Liver (tissue), 9 donors: ENCODE measurements around the gene ERBB4. TPM values are rescaled to one million over a fixed set of nuclear protein-coding genes. Genes with fewer than 3 reads are reported as not detected.

ENCODE experiments used
- DNase-seq: peaks from one replicate; pipeline ENCODE4 v3.0.0-alpha.2; 2017; ENCODE audit warnings: low spot score
- H3K27ac ChIP-seq, 2 donors: one replicate each; pipeline ENCODE4 v1.7.0; 2013; ENCODE audit warnings: inconsistent platforms in 2 of 2, low read length in 2 of 2, control low read depth in 1 of 2, low read depth in 1 of 2, mild to moderate bottlenecking in 1 of 2
- H3K27me3 ChIP-seq, 4 donors: one replicate each; pipeline versions ENCODE4 v1.6.1 to v1.7.0; 2013; ENCODE audit warnings: low read length in 3 of 4, inconsistent platforms in 1 of 4, mild to moderate bottlenecking in 1 of 4, moderate library complexity in 1 of 4; ENCODE audit not compliant: control insufficient read depth in 4 of 4, insufficient read depth in 4 of 4
- H3K36me3 ChIP-seq, 4 donors: one replicate each; pipeline versions ENCODE4 v1.6.1 to v1.7.0; 2013; ENCODE audit warnings: low read length in 3 of 4, mild to moderate bottlenecking in 3 of 4, low read depth in 1 of 4, moderate library complexity in 1 of 4; ENCODE audit not compliant: control insufficient read depth in 4 of 4, insufficient read depth in 3 of 4
- H3K4me1 ChIP-seq, 4 donors: one replicate each; pipeline versions ENCODE4 v1.6.1 to v1.7.0; 2013; ENCODE audit warnings: low read length in 3 of 4, mild to moderate bottlenecking in 3 of 4, moderate library complexity in 1 of 4; ENCODE audit not compliant: control insufficient read depth in 4 of 4, insufficient read depth in 4 of 4
- H3K4me3 ChIP-seq, 3 donors: one replicate each; pipeline versions ENCODE4 v1.6.1 to v1.7.0; 2013; ENCODE audit warnings: low read length in 3 of 3, control low read depth in 1 of 3, low read depth in 1 of 3, mild to moderate bottlenecking in 1 of 3
- H3K9ac ChIP-seq, 2 donors: one replicate each; pipeline ENCODE4 v1.7.0; 2013; ENCODE audit warnings: low read length in 2 of 2, mild to moderate bottlenecking in 2 of 2, moderate library complexity in 2 of 2, control low read depth in 1 of 2, low read depth in 1 of 2
- H3K9me3 ChIP-seq, 4 donors: one replicate each; pipeline versions ENCODE4 v1.6.1 to v1.7.0; 2013; ENCODE audit warnings: low read length in 3 of 4; ENCODE audit not compliant: control insufficient read depth in 4 of 4
- CTCF ChIP-seq: fragments of 150-350 bp; IDR thresholded peaks from 2 replicates; pipeline ENCODE4 v1.5.1; 2017; ENCODE audit warnings: improper control_type of control experiment, low read depth, low read length; ENCODE audit not compliant: missing input control
- EGR1 ChIP-seq, 2 donors: IDR thresholded peaks; 2 replicates each; pipeline ENCODE4 v1.6.1; 2016 to 2018; ENCODE audit warnings: antibody characterized with exemption in 2 of 2, low read depth in 2 of 2
- FOXA1 ChIP-seq: IDR thresholded peaks from 2 replicates; pipeline ENCODE4 v1.6.1; 2016; ENCODE audit warnings: antibody characterized with exemption
- FOXA2 ChIP-seq: IDR thresholded peaks from 2 replicates; pipeline ENCODE4 v1.6.1; 2016; ENCODE audit warnings: antibody characterized with exemption
- GABPA ChIP-seq, 2 donors: IDR thresholded peaks in 1 of 2; conservative IDR thresholded peaks in 1 of 2; 2 replicates each; pipeline ENCODE4 v1.6.1; 2016; ENCODE audit warnings: antibody characterized with exemption in 2 of 2, mild to moderate bottlenecking in 1 of 2, moderate library complexity in 1 of 2
- HNF4A ChIP-seq, 2 donors: conservative IDR thresholded peaks; 2 replicates each; pipeline ENCODE4 v1.6.1; 2016; ENCODE audit warnings: antibody characterized with exemption in 2 of 2, mild to moderate bottlenecking in 2 of 2
- NR2F2 ChIP-seq: IDR thresholded peaks from 2 replicates; pipeline ENCODE4 v1.6.1; 2016; ENCODE audit warnings: antibody characterized with exemption
- RAD21 ChIP-seq, 2 donors: IDR thresholded peaks; 2 replicates each; pipeline ENCODE4 v1.6.1; 2016; ENCODE audit warnings: antibody characterized with exemption in 2 of 2, mild to moderate bottlenecking in 2 of 2
- RXRA ChIP-seq, 2 donors: IDR thresholded peaks; 2 replicates each; pipeline ENCODE4 v1.6.1; 2017 to 2018; ENCODE audit warnings: antibody characterized with exemption in 2 of 2, mild to moderate bottlenecking in 1 of 2
- SP1 ChIP-seq: IDR thresholded peaks from 2 replicates; pipeline ENCODE4 v1.6.1; 2018; ENCODE audit warnings: antibody characterized with exemption, mild to moderate bottlenecking
- TAF1 ChIP-seq: conservative IDR thresholded peaks from 2 replicates; pipeline ENCODE4 v1.6.1; 2016; ENCODE audit warnings: antibody characterized with exemption, mild to moderate bottlenecking
- ZBTB33 ChIP-seq: IDR thresholded peaks from 2 replicates; pipeline ENCODE4 v1.6.1; 2016; ENCODE audit warnings: antibody characterized with exemption
- WGBS: extraction: QIAGEN DNeasy Blood & Tissue Kit; methylation state at CpG from one replicate; pipeline ENCODE4 v1.1.7; 2013; 5-methylcytosine and 5-hydroxymethylcytosine counted together
- polyA plus RNA-seq, 2 donors: library from polyadenylated mRNA; stranded (reverse) in 1 of 2; unstranded in 1 of 2; fragments of 200-250 nt in 1 of 2; fragments of >200 nt in 1 of 2; fragmentation: Nextera tagmentation in 1 of 2; extraction: Ambion mirVana in 1 of 2; gene quantifications; one replicate each; pipeline versions ENCODE4 v1.2.1 to v1.2.3, GENCODE V29; 2013 to 2015
- total RNA-seq, 2 donors: library from RNA; depleted of rRNA; stranded (reverse); fragments of >200 nt; gene quantifications; one replicate each; pipeline ENCODE4 v1.2.3, GENCODE V29; 2014
- TF ChIP-seq, protein P1 (sequence below): IDR thresholded peaks from 2 replicates; pipeline ENCODE4 v1.6.1; 2016; ENCODE audit warnings: antibody characterized with exemption
- TF ChIP-seq, protein P2 (sequence below): IDR thresholded peaks from 2 replicates; pipeline ENCODE4 v1.6.1; 2016; ENCODE audit warnings: antibody characterized with exemption
- TF ChIP-seq, protein P3 (sequence below): IDR thresholded peaks from 2 replicates; pipeline ENCODE4 v1.6.1; 2016; ENCODE audit warnings: antibody characterized with exemption, mild to moderate bottlenecking
- donor health status: healthy.
- donor health status: healthy.
- donor health status: healthy.
- donor health status: healthy.
- donor health status: healthy.

Gene ERBB4
- total and polyA plus RNA-seq, 4 donors, result 0.03 to 0.42 TPM; not detected in 2

GRCh38 chr2:212534336-212534735 lies 4.3 kb downstream of the ERBB4 start:
- Histone ChIP-seq H3K36me3 (no peaks in the 10 kb centered on the region), H3K27me3 (peaks cover 0 to 17% (median 7%) of the 10 kb centered on the region in 4 donors)

DNA sequence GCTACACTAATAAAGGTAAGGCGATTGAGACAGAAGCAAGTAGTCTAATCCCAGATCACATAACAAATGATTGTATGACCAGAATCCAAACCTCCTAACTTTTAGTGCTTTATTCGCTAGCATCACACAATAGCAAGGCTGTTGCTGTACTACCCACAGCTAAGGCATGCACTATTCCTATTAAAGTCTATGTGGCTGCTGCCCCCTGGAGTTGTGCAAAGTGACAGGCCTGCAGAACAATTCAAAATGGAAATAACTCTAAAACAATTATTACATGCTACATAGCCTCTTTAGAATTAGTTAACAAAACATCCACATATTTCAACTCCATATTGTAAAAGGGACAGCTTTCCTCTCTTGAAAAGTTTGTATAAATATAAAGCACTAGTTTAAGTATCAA lies 6.0 kb downstream of the ERBB4 start:
- 90% methylated on average over 2 of the region's 2 CpGs for WGBS
- H3K27me3 ChIP-seq, result peaks cover 0 to 17% (median 7%) of the 10 kb centered on the region in 4 donors
- DNase-seq, result no peak
- no peak overlapping the region for H3K27ac ChIP-seq
- H3K9ac ChIP-seq, result no peak overlapping the region
- peaks cover 2 to 12% (median 10%) of the 10 kb centered on the region in 4 donors for H3K4me1 ChIP-seq
- TF ChIP-seq RAD21 (IDR thresholded peaks at IDR 0.05) (no peak), TAF1 (no peak), FOXA2 (no peak), RXRA (IDR thresholded peaks at IDR 0.05) (no peak), HNF4A (conservative IDR thresholded peaks at IDR 0.05) (no peak), FOXA1 (no peak), CTCF (no peak), GABPA (IDR thresholded peaks at IDR 0.05 in 1 of 2, conservative IDR thresholded peaks at IDR 0.05 in 1 of 2) (no peak), ZBTB33 (no peak), EGR1 (IDR thresholded peaks at IDR 0.05; ENCODE audit: low read depth in 2 of 2) (no peak), SP1 (no peak), NR2F2 (no peak)
- TF ChIP-seq, protein P1, sequence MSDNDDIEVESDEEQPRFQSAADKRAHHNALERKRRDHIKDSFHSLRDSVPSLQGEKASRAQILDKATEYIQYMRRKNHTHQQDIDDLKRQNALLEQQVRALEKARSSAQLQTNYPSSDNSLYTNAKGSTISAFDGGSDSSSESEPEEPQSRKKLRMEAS, result no peak
- TF ChIP-seq, protein P2, sequence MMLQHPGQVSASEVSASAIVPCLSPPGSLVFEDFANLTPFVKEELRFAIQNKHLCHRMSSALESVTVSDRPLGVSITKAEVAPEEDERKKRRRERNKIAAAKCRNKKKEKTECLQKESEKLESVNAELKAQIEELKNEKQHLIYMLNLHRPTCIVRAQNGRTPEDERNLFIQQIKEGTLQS, result no peak
- H3K9me3 ChIP-seq, result no peaks in the 10 kb centered on the region
- no peak overlapping the region for H3K4me3 ChIP-seq
- no peaks in the 10 kb centered on the region for H3K36me3 ChIP-seq

More at GRCh38 chr2:212534336-212534735, 4.3 kb downstream of the ERBB4 start:
- DNase-seq, result no peak
- Histone ChIP-seq H3K9ac (no peak overlapping the region), H3K4me1 (peaks cover 11 to 28% (median 22%) of the 10 kb centered on the region in 4 donors), H3K4me3 (no peak overlapping the region), H3K9me3 (no peaks in the 10 kb centered on the region), H3K27ac (no peak overlapping the region)
- WGBS, result 92% methylated on average over 2 of the region's 2 CpGs
- TF ChIP-seq TAF1, result no peak
- TF ChIP-seq, protein P3, sequence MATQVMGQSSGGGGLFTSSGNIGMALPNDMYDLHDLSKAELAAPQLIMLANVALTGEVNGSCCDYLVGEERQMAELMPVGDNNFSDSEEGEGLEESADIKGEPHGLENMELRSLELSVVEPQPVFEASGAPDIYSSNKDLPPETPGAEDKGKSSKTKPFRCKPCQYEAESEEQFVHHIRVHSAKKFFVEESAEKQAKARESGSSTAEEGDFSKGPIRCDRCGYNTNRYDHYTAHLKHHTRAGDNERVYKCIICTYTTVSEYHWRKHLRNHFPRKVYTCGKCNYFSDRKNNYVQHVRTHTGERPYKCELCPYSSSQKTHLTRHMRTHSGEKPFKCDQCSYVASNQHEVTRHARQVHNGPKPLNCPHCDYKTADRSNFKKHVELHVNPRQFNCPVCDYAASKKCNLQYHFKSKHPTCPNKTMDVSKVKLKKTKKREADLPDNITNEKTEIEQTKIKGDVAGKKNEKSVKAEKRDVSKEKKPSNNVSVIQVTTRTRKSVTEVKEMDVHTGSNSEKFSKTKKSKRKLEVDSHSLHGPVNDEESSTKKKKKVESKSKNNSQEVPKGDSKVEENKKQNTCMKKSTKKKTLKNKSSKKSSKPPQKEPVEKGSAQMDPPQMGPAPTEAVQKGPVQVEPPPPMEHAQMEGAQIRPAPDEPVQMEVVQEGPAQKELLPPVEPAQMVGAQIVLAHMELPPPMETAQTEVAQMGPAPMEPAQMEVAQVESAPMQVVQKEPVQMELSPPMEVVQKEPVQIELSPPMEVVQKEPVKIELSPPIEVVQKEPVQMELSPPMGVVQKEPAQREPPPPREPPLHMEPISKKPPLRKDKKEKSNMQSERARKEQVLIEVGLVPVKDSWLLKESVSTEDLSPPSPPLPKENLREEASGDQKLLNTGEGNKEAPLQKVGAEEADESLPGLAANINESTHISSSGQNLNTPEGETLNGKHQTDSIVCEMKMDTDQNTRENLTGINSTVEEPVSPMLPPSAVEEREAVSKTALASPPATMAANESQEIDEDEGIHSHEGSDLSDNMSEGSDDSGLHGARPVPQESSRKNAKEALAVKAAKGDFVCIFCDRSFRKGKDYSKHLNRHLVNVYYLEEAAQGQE, result no peak
